ENCODE measurements around the gene NF1.
"Not testable (repeated sequence)": the region's sequence is repeated elsewhere in the genome, so short reads cannot be mapped to it uniquely, and the experiment has no call there.

Gene NF1

GRCh38 chr17:31085563-31085962, 9.2 kb upstream of the NF1 start:
- no peak for DNase-seq (ENCODE audit: low read depth in 2 of 2, low spot score in 1 of 2)

- DNase-seq (ENCODE audit: low read depth in 2 of 2, low spot score in 1 of 2), result no peak
Measured at GRCh38 chr17:31089471-31089870, 5.3 kb upstream of the NF1 start.

GRCh38 chr17:31090650-31091049, 4.1 kb upstream of the NF1 start:
- DNase-seq (ENCODE audit: low read depth in 2 of 2, low spot score in 1 of 2), result not testable (repeated sequence)

- no peak for DNase-seq (ENCODE audit: low read depth in 2 of 2, low spot score in 1 of 2)
Measured at GRCh38 chr17:31092475-31093064, 2.2 kb upstream of the NF1 start.

DNA sequence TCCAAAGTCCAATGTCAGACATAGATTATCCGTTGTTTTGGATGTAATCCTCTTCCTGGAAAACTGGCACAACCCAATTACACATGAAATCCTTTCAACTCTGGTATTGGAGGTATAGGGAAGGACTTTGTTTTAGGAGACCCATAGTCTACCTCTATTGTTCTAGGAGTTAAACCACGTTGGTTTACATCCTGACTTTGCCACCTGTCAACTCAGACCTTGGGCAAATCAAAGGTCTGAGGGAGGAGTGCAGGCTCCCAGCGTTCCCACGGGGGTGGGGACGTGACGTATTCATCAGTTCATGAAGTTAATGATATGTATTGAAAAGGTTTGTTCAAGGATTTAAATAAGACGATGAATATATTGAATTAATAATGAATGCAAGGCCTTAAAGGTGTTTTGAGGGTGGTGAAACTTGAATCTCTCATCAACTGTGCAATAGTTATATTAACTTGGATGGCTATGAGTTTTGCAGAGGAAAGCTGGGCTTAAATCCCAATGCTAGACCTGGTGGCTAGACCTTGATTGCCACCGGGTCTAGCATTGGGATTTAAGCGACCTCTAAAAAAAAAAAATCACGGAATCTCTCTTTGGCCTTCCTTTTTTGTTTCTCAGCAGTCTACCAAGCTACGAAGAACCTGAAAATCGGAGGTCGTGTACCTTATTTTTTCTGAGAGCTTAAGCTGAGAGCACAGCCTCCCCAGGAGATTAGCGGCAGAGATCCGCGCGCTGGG, 744 bp upstream of the NF1 start:
- DNase-seq (ENCODE audit: low read depth in 2 of 2, low spot score in 1 of 2), result no peak

DNA sequence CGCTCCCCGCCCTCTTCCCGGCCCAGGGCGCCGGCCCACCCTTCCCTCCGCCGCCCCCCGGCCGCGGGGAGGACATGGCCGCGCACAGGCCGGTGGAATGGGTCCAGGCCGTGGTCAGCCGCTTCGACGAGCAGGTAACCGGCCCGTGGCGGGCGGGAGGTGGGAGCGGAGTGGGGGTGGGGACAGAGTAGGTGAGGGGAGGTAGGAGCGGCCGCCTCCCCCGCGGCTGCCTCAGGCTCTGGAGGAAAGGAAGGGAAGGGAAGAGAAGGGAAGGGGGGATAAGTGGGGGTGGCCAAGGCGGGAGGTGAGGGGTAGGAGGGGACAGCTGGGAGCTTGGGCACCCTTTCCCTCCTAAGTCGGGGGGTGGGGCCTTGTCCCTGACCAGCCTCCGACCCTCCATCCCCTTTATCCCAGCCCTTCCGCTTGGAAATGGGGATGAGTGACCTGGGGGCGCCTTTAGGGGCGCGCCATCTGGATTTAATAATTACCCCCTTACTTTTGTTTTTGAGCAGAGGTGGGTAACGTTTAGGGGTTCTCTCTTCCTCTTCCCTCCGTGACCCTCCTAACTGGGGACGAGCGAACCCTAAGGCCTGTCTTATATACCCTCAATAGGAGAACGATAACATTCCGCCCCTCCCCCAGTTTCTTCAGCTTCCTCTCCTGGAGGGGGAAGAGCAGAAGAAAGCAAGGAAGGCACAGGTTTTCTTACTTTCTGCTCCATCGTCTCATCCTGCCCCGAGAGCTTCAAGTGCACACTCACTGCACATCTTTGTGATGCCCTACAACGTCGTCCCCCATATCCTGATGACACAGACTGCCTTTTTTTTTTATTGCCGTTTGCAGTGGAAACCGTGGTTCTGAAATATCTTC, 694 bp downstream of the NF1 start:
- no peak for DNase-seq (ENCODE audit: low read depth in 2 of 2, low spot score in 1 of 2)

- no peak for DNase-seq (ENCODE audit: low read depth in 2 of 2, low spot score in 1 of 2)
Measured at GRCh38 chr17:31096106-31096436, 1.3 kb downstream of the NF1 start.

DNA sequence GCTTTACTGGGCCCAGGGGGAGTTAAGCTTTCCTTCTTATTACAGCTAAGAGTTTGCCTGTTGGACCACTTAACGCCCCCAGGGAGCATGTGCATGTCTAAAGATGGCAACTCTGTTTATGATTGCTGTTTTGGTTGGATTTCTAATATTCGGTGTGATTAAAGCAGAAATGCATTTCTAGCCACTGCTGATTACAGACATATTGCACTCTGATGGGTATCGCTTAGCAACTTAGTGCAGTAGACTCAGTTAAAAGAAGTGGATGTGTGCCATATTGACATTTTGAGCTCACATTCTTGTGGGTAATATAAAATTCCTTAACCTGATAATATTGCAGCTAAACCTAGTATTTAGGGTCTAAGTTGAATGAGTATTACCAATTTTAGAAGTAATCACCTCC, 4.2 kb downstream of the NF1 start:
- no peak for DNase-seq (ENCODE audit: low read depth in 2 of 2, low spot score in 1 of 2)

DNA sequence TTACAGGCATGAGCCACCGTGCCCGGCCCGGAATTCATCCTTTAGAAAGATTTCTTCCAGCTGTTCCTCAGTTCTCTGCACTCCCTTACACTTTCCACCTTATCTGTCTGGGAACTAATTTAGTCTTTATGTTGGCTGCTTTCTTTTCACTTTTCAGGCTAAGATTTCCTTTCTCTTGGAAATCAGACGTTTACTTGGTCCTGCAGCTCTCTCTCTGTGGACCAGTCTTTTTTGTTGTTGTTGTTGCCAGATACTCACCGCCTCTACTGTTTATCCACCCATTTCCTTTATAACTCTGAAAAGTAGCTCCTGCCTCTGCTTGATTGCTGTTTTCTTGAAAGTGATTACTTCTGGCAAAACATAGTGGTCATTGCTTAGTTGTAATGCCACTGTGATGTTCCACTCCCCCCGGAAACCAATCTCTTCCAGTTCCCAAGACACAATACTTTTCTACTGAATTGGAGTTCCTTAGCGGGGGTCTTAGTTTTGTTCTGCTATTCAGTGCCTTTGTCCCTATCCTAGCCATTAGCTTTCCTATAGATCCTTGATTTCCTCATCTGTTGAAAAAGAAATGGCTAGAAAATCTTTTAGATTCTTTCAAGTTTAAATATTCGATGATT, 6.2 kb downstream of the NF1 start:
- no peak for DNase-seq (ENCODE audit: low read depth in 2 of 2, low spot score in 1 of 2)

DNA sequence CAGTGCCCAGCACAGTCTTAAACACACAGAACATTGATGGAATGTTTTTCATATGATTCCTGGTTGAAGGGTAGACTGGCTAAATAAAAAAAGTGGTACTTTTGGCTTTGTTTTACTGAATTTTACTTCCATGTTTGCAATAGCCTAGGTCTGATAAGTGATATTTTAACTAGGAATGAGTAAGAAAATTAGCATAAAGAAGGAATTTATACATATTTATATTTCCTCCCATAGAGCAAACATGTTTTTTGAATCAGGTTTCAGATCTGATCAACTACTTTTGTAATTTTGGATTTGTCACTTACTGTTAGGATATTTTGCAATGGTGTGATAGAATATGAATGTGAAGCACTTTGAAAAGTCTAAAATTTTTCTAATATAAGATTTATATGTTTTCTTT, 7.2 kb downstream of the NF1 start:
- no peak for DNase-seq (ENCODE audit: low read depth in 2 of 2, low spot score in 1 of 2)

- DNase-seq (ENCODE audit: low read depth in 2 of 2, low spot score in 1 of 2), result no peak
Measured at GRCh38 chr17:31105991-31106390, 11.2 kb downstream of the NF1 start.

DNA sequence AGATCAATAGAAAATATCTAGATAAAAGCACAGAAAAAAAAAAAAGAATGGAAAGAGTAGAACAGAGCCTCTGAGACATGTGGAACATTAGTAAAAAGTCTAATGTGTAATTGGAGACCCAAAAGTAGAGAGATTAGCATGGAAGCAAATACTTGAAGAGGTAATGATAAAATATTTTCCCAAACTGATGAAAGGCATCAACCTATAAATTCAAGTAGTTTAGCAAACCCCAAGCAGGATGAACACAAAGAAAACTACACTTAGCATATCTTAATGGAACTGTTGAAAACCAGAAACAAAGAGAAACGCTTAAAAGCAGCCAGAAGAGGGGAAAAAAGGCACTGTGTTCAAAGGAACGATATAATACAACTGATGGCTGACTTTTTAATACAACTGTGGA, 16.4 kb downstream of the NF1 start:
- DNase-seq (ENCODE audit: low read depth in 2 of 2, low spot score in 1 of 2), result no peak

DNA sequence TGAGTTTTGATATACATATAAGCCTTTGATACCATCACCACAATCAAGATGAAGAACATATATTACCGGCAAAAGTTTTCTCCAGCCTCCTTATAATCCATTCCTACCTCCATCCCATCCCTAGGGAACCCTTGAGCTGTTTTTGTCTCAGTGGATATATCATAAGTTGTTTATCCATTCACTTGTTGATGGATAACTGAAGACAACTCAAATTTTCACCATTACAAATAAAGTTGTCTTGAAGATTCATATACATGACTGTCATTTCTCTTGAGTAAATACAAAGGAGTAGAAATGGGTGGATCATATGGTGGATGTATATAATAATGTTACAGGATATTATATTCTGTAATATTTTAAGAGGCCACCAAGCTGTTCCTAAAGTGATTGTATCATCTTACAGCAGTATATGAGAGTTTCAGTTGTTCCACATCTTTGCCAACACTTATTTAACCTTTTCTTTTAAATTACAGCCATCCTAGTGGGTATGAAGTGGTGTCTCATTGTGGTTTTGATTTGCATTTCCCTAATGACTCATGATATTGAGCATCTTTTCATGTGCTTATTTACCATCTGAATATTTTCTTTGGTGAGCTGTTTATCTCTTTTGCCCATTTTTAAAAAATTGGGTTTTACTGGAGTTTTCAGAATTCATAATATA, 17.4 kb downstream of the NF1 start:
- DNase-seq (ENCODE audit: low read depth in 2 of 2, low spot score in 1 of 2), result no peak

DNA sequence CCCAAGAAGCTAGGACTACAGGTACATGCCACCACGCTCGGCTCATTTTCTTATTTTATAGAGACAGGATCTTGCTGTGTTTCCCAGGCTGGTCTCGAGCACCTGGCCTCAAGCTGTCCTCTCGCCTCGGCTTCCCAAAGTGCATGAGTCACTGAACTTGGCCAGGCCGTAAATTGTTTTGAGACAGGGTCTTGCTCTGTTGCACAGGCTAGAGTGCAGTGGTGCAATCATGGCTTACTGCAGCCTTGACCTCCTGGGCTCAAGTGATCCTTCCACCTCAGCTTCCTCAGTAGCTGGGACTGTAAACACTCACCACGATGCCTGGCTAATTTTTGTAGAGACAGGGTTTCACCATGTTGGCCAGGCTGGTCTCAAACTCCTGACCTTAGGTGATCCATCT, 18.6 kb downstream of the NF1 start:
- not testable (repeated sequence) for DNase-seq (ENCODE audit: low read depth in 2 of 2, low spot score in 1 of 2)

DNA sequence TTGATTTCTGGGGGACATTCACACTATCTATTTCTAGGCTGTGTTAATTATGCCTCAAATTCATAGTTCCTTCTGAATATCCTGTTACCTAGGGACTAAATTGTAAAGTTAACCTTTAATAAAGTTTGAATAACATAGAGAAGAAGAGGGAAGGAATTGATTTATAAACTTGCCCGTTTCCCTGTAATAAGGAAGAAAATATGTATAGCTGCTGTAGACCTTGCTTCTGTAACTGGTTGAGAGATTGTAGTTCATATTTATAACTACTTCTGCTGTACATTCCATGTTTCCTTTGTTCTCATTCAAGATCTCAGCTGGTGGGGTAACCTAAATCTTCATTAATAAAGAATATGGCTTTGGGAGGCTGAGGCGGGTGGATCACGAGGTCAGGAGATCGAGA, 19.2 kb downstream of the NF1 start:
- DNase-seq (ENCODE audit: low read depth in 2 of 2, low spot score in 1 of 2), result no peak

GRCh38 chr17:31114956-31115555, 20.3 kb downstream of the NF1 start:
- no peak for DNase-seq (ENCODE audit: low read depth in 2 of 2, low spot score in 1 of 2)

DNA sequence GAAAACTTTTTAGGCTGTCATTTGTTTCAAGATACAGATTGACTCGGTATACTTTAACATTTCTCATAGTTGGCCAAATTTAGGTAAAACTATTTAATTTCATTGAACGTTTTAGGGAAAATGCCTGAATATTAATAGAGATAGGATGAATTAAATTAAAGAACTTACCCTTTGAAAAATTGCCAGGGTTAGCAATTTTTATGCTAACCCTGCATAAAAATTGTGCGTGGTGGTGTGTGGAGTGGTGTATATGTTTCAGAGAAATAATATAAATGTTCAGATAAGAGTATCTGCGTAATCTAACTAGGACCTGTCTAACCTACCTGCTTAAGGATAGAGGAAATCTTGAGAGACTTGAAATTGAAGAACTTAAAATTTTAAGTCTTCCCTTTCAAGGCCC, 21.4 kb downstream of the NF1 start:
- DNase-seq (ENCODE audit: low read depth in 2 of 2, low spot score in 1 of 2), result no peak

GRCh38 chr17:31122746-31123145, 28.0 kb downstream of the NF1 start:
- DNase-seq (ENCODE audit: low read depth in 2 of 2, low spot score in 1 of 2), result no peak

- no peak for DNase-seq (ENCODE audit: low read depth in 2 of 2, low spot score in 1 of 2)
Measured at GRCh38 chr17:31126318-31126717, 31.5 kb downstream of the NF1 start.

- no peak for DNase-seq (ENCODE audit: low read depth in 2 of 2, low spot score in 1 of 2)
Measured at GRCh38 chr17:31128241-31128640, 33.5 kb downstream of the NF1 start.
